ENCODE data around the gene SVEP1.

SVEP1 gene

DNA sequence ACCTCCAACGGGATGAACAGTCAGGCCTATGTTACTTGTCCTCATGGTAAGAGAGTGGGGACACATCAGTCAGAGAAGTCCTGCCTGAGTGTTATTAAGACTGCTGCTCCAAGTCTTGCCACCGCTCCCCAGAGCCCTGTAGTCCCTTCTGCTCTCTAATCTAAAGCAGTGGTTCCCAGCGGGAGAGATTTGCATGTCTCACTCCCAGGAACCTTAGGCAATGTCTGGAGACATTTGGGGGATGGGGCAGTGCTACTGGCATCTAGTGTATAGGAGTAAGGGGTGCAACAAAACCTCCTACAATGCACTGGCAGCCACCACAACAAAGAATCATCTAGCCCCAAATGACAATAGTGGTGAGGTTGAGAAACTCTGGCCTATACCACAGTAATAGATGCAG is 2.6 kb upstream of the SVEP1 start:
- Histone ChIP-seq H3K9ac (ENCODE audit: low read length in 5 of 5) (no peak overlapping the region), H3K27ac (ENCODE audit: low read depth, low read length) (peak overlapping the region; percentile 39), H3K4me1 (ENCODE audit: control insufficient read depth in 5 of 5, insufficient read depth in 5 of 5, low read length in 5 of 5) (peaks cover 2 to 48% (median 30%) of the 10 kb centered on the region in 5 donors), H3K4me3 (ENCODE audit: low read depth in 1 of 5, low read length in 5 of 5) (no peak overlapping the region), H3K9me3 (ENCODE audit: control insufficient read depth in 5 of 5, low read length in 5 of 5) (no peaks in the 10 kb centered on the region), H3K27me3 (ENCODE audit: control insufficient read depth in 5 of 5, insufficient read depth in 4 of 5, low read length in 5 of 5) (peaks cover 0 to 5% (median 0%) of the 10 kb centered on the region in 5 donors), H3K36me3 (ENCODE audit: control insufficient read depth in 5 of 5, insufficient read depth in 5 of 5, low read length in 5 of 5) (no peaks in the 10 kb centered on the region)

DNA sequence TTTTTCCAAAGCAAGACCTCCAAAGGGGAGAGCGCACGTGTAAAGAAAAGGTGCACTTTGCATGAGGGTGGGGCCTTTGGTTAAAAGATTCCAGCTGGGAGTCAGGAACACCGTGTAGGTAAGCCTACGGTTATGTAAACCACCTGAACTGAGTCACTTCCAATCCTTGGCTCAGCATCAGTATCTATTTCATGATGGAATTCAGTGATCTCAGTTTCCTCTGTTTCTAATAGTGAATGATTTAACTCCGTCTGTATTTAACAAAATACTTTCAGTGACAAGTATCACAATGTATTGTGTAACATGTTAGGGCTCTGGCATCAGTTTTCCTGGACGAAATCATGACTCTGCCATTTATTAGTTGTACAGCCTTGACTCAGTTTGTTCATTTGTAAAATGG is 1.3 kb upstream of the SVEP1 start:
- Histone ChIP-seq H3K27ac (ENCODE audit: low read depth, low read length) (peak overlapping the region; percentile 91), H3K9ac (ENCODE audit: low read length in 5 of 5) (peak overlapping the region in 1 of 5 donors; percentile 85), H3K9me3 (ENCODE audit: control insufficient read depth in 5 of 5, low read length in 5 of 5) (no peaks in the 10 kb centered on the region), H3K4me1 (ENCODE audit: control insufficient read depth in 5 of 5, insufficient read depth in 5 of 5, low read length in 5 of 5) (peaks cover 2 to 51% (median 30%) of the 10 kb centered on the region in 5 donors), H3K27me3 (ENCODE audit: control insufficient read depth in 5 of 5, insufficient read depth in 4 of 5, low read length in 5 of 5) (peaks cover 0 to 5% (median 0%) of the 10 kb centered on the region in 5 donors), H3K36me3 (ENCODE audit: control insufficient read depth in 5 of 5, insufficient read depth in 5 of 5, low read length in 5 of 5) (no peaks in the 10 kb centered on the region), H3K4me3 (ENCODE audit: low read depth in 1 of 5, low read length in 5 of 5) (peak overlapping the region in 2 of 5 donors; percentile 79 to 86)

DNA sequence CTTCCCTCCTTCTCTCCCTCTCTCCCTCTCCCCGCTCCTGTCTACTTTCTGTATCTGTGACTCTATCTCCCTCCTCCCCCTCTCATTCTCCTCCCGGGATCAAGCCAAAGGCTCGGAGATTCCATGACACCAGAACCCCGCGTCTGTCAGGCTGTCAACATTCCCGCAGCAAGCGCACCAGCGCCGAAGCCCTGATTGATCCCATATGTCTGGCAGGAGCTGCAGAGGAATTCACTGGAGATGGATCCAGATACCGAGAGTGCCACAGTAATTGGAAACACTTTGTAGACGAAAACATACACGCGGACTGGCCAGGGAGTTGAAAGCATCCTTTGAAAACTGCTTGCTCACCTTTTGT is 300 bp upstream of the SVEP1 start:
- Histone ChIP-seq H3K27ac (ENCODE audit: low read depth, low read length) (peak overlapping the region; percentile 91), H3K36me3 (ENCODE audit: control insufficient read depth in 5 of 5, insufficient read depth in 5 of 5, low read length in 5 of 5) (no peaks in the 10 kb centered on the region), H3K9me3 (ENCODE audit: control insufficient read depth in 5 of 5, low read length in 5 of 5) (no peaks in the 10 kb centered on the region), H3K4me3 (ENCODE audit: low read depth in 1 of 5, low read length in 5 of 5) (peak overlapping the region; percentile 77 to 89 (median 79)), H3K27me3 (ENCODE audit: control insufficient read depth in 5 of 5, insufficient read depth in 4 of 5, low read length in 5 of 5) (peaks cover 0 to 5% (median 0%) of the 10 kb centered on the region in 5 donors), H3K4me1 (ENCODE audit: control insufficient read depth in 5 of 5, insufficient read depth in 5 of 5, low read length in 5 of 5) (peaks cover 2 to 59% (median 34%) of the 10 kb centered on the region in 5 donors), H3K9ac (ENCODE audit: low read length in 5 of 5) (peak overlapping the region in 4 of 5 donors; percentile 66 to 85 (median 78))

DNA sequence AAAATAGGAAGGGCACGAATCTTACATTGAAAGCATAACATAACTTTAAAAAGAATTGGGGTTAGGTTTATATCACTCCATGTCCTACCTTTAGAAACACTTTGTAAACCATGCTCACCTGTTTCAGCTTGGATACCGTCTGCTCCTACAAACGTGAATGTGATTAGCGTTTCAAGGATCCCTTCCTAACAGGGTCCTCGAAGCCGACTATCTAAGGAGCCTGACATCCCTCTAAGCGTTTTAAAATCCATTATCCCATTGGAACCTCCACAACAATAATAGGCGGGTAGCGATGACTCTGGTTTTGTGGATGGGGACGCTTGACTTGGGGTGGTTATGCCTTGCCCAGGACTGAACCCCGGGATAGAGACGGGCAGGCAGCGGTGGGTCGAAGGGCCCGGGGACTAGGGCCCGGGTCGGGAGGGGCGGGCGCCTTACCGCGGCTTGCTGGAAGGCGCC is 937 bp downstream of the SVEP1 start:
- Histone ChIP-seq H3K27ac (ENCODE audit: low read depth, low read length) (peak overlapping the region; percentile 91), H3K36me3 (ENCODE audit: control insufficient read depth in 5 of 5, insufficient read depth in 5 of 5, low read length in 5 of 5) (peaks cover 0 to under 1% (median 0%) of the 10 kb centered on the region in 5 donors), H3K4me1 (ENCODE audit: control insufficient read depth in 5 of 5, insufficient read depth in 5 of 5, low read length in 5 of 5) (peaks cover 2 to 63% (median 34%) of the 10 kb centered on the region in 5 donors), H3K9ac (ENCODE audit: low read length in 5 of 5) (peak overlapping the region in 4 of 5 donors; percentile 66 to 85 (median 78)), H3K27me3 (ENCODE audit: control insufficient read depth in 5 of 5, insufficient read depth in 4 of 5, low read length in 5 of 5) (peaks cover 0 to 5% (median 0%) of the 10 kb centered on the region in 5 donors), H3K4me3 (ENCODE audit: low read depth in 1 of 5, low read length in 5 of 5) (peak overlapping the region; percentile 77 to 89 (median 79)), H3K9me3 (ENCODE audit: control insufficient read depth in 5 of 5, low read length in 5 of 5) (no peaks in the 10 kb centered on the region)

DNA sequence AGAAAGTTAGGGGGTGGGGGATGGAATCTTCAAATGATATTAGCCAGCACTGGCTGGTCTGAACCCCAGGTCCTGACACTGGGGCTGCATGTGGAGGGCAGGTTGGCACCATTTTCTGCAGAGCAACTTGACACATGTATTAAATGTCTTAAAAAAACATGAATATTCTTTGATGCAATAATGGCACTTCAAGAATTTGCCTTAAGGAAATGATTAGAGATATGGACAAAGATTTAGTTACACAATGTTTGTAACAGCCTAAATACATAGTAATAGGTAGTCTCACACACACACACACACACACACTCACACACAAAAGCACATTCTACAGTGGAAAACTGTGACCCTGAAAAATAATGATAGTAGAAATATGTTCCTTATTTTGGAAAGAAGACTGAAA is 3.6 kb downstream of the SVEP1 start:
- no peak overlapping the region for H3K27ac ChIP-seq (ENCODE audit: low read depth, low read length)
- H3K9ac ChIP-seq (ENCODE audit: low read length in 5 of 5) = peak overlapping the region in 1 of 5 donors; percentile 85
- H3K27me3 ChIP-seq (ENCODE audit: control insufficient read depth in 5 of 5, insufficient read depth in 4 of 5, low read length in 5 of 5) = peaks cover 0 to 5% (median 0%) of the 10 kb centered on the region in 5 donors
- H3K4me1 ChIP-seq (ENCODE audit: control insufficient read depth in 5 of 5, insufficient read depth in 5 of 5, low read length in 5 of 5) = peaks cover 0 to 43% (median 27%) of the 10 kb centered on the region in 5 donors
- H3K36me3 ChIP-seq (ENCODE audit: control insufficient read depth in 5 of 5, insufficient read depth in 5 of 5, low read length in 5 of 5) = peaks cover 0 to 4% (median 0%) of the 10 kb centered on the region in 5 donors
- no peaks in the 10 kb centered on the region for H3K9me3 ChIP-seq (ENCODE audit: control insufficient read depth in 5 of 5, low read length in 5 of 5)
- peak overlapping the region in 3 of 5 donors; percentile 34 to 61 (median 45) for H3K4me3 ChIP-seq (ENCODE audit: low read depth in 1 of 5, low read length in 5 of 5)

DNA sequence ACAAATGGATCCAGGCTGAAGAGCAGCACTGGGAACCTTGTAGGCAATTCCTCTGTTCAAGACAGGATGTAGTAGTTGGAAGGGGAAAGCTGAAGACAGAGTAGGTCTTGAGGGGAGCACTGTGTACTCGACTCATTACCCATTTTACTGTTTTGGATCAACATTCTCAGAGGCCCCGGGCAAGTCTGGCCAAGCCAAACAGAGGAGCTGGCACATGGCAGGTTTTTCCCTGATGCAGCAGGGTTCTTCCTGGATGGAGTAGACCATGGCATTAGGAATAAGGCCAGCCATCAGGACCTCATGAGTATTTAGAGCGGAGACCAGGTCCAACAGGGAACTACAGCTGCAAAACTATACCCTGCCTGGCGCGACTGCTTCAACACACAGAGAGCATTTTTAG is 4.4 kb downstream of the SVEP1 start:
- H3K9me3 ChIP-seq (ENCODE audit: control insufficient read depth in 5 of 5, low read length in 5 of 5) = no peaks in the 10 kb centered on the region
- H3K27me3 ChIP-seq (ENCODE audit: control insufficient read depth in 5 of 5, insufficient read depth in 4 of 5, low read length in 5 of 5) = peaks cover 0 to 5% (median 0%) of the 10 kb centered on the region in 5 donors
- H3K4me3 ChIP-seq (ENCODE audit: low read depth in 1 of 5, low read length in 5 of 5) = peak overlapping the region in 3 of 5 donors; percentile 44 to 61 (median 45)
- peak overlapping the region in 1 of 5 donors; percentile 25 for H3K9ac ChIP-seq (ENCODE audit: low read length in 5 of 5)
- peaks cover 0 to 4% (median 0%) of the 10 kb centered on the region in 5 donors for H3K36me3 ChIP-seq (ENCODE audit: control insufficient read depth in 5 of 5, insufficient read depth in 5 of 5, low read length in 5 of 5)
- no peak overlapping the region for H3K27ac ChIP-seq (ENCODE audit: low read depth, low read length)
- peaks cover 0 to 35% (median 19%) of the 10 kb centered on the region in 5 donors for H3K4me1 ChIP-seq (ENCODE audit: control insufficient read depth in 5 of 5, insufficient read depth in 5 of 5, low read length in 5 of 5)

DNA sequence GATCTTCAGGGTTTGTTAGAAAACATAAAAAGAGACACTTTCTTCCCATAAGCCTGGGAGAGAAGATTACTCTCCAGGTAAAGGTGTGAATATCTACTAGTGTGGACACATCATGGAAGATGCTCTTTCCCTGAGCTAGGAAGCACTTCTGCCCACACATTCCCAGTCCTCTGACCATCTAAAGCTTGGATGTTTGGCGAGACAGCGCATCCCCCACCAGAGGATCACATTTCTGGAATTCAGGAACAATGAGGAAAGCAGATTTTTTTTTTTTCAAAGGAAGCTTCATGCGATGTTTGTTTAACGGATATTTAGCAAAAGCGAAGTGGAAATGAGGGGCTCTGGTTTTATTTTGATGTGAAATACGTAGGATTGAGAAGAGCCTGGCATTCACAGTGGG is 6.2 kb downstream of the SVEP1 start:
- Histone ChIP-seq H3K4me3 (ENCODE audit: low read depth in 1 of 5, low read length in 5 of 5) (no peak overlapping the region), H3K27me3 (ENCODE audit: control insufficient read depth in 5 of 5, insufficient read depth in 4 of 5, low read length in 5 of 5) (no peaks in the 10 kb centered on the region), H3K27ac (ENCODE audit: low read depth, low read length) (no peak overlapping the region), H3K9ac (ENCODE audit: low read length in 5 of 5) (no peak overlapping the region), H3K4me1 (ENCODE audit: control insufficient read depth in 5 of 5, insufficient read depth in 5 of 5, low read length in 5 of 5) (peaks cover 0 to 20% (median 10%) of the 10 kb centered on the region in 5 donors), H3K9me3 (ENCODE audit: control insufficient read depth in 5 of 5, low read length in 5 of 5) (no peaks in the 10 kb centered on the region), H3K36me3 (ENCODE audit: control insufficient read depth in 5 of 5, insufficient read depth in 5 of 5, low read length in 5 of 5) (peaks cover 0 to 6% (median 0%) of the 10 kb centered on the region in 5 donors)

DNA sequence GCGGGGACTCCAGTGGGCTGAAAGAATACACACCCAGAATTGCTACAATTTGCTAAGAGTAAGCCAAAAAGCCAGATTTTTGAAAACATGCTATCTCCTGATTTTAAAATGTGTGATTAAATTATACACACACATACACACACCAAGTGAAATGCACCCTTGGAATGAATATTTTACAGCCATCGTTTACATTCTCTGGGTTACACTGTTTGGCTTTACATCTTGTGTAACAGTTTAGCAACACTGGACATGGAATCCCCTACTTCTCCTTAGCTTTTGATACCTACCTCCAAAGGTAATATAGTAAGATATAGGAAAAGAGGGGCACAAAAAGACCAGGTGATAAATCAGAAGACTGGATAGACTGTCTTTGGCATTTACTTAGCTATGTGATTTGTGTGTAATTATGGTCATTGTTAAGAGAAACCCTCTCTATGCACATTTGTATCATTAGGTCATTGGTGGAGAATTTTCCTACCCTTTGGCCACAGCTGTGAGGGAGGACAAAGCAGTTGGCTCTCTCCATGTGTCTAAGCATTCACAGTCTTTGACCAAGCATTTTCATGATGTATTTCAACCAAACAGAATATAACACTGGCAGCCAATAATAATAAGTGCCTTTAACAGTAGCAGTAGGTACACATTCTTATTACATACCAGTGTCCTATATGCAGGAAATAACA is 7.6 kb downstream of the SVEP1 start:
- Histone ChIP-seq H3K27me3 (ENCODE audit: control insufficient read depth in 5 of 5, insufficient read depth in 4 of 5, low read length in 5 of 5) (no peaks in the 10 kb centered on the region), H3K4me1 (ENCODE audit: control insufficient read depth in 5 of 5, insufficient read depth in 5 of 5, low read length in 5 of 5) (peaks cover 0 to 21% (median 10%) of the 10 kb centered on the region in 5 donors), H3K9ac (ENCODE audit: low read length in 5 of 5) (no peak overlapping the region), H3K27ac (ENCODE audit: low read depth, low read length) (no peak overlapping the region), H3K4me3 (ENCODE audit: low read depth in 1 of 5, low read length in 5 of 5) (no peak overlapping the region), H3K36me3 (ENCODE audit: control insufficient read depth in 5 of 5, insufficient read depth in 5 of 5, low read length in 5 of 5) (peaks cover 0 to 10% (median 2%) of the 10 kb centered on the region in 5 donors), H3K9me3 (ENCODE audit: control insufficient read depth in 5 of 5, low read length in 5 of 5) (no peaks in the 10 kb centered on the region)

DNA sequence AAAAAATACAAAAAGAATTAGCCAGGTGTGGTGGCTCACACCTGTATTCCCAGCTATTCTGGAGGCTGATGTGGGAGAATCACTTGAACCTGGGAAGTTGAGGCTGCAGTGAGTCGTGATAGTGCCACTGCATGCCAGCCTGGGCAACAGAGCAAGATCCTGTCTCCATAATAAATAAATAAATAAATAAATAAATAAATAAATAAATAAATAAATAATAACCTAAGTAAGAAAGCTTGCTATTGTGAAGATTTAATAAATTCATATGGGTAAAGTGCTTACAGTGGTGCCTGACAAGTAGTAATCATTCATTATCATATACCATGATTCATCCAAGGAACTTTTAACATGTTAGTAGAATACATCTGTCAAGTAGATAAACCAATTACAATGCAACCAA is 13.4 kb downstream of the SVEP1 start:
- no peak overlapping the region for H3K4me3 ChIP-seq (ENCODE audit: low read depth in 1 of 5, low read length in 5 of 5)
- H3K36me3 ChIP-seq (ENCODE audit: control insufficient read depth in 5 of 5, insufficient read depth in 5 of 5, low read length in 5 of 5) = peaks cover 2 to 16% (median 3%) of the 10 kb centered on the region in 5 donors
- no peak overlapping the region for H3K27ac ChIP-seq (ENCODE audit: low read depth, low read length)
- H3K27me3 ChIP-seq (ENCODE audit: control insufficient read depth in 5 of 5, insufficient read depth in 4 of 5, low read length in 5 of 5) = no peaks in the 10 kb centered on the region
- H3K9ac ChIP-seq (ENCODE audit: low read length in 5 of 5) = no peak overlapping the region
- peaks cover 0 to 8% (median 0%) of the 10 kb centered on the region in 5 donors for H3K4me1 ChIP-seq (ENCODE audit: control insufficient read depth in 5 of 5, insufficient read depth in 5 of 5, low read length in 5 of 5)
- no peaks in the 10 kb centered on the region for H3K9me3 ChIP-seq (ENCODE audit: control insufficient read depth in 5 of 5, low read length in 5 of 5)

DNA sequence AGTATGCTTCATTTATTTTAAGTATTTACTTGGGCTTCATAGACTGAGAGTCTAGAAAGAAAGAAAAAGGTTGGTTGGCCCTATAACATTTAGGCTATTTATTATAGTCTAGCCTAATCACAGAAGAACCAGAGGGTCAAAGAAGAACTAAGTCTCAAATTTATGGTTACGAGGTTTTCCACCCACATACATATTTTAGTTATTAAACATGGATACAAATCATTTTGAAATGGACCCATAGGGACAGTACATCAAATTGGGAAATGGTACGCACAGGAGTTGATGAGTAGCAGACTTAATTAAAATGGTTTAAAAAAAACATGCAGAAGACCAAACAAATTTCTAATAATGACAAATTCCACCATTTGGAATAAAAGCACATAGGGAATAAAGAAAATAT is 17.7 kb downstream of the SVEP1 start:
- Histone ChIP-seq H3K36me3 (ENCODE audit: control insufficient read depth in 5 of 5, insufficient read depth in 5 of 5, low read length in 5 of 5) (peaks cover 0 to 10% (median 3%) of the 10 kb centered on the region in 5 donors), H3K9me3 (ENCODE audit: control insufficient read depth in 5 of 5, low read length in 5 of 5) (peaks cover 0 to 5% (median 0%) of the 10 kb centered on the region in 5 donors), H3K4me3 (ENCODE audit: low read depth in 1 of 5, low read length in 5 of 5) (no peak overlapping the region), H3K4me1 (ENCODE audit: control insufficient read depth in 5 of 5, insufficient read depth in 5 of 5, low read length in 5 of 5) (peaks cover 0 to 2% (median 0%) of the 10 kb centered on the region in 5 donors), H3K27me3 (ENCODE audit: control insufficient read depth in 5 of 5, insufficient read depth in 4 of 5, low read length in 5 of 5) (no peaks in the 10 kb centered on the region), H3K9ac (ENCODE audit: low read length in 5 of 5) (no peak overlapping the region), H3K27ac (ENCODE audit: low read depth, low read length) (no peak overlapping the region)

Measured in subcutaneous abdominal adipose tissue (tissue), 5 donors.